HL-60 (cell line): ENCODE results near the gene PACRG.

Experiments used
- DNase-seq, 2 experiments: peaks; one replicate each; pipeline ENCODE4 v3.0.0-alpha.2; 2010 to 2020; ENCODE audit warnings: low read depth in 1 of 2, low spot score in 1 of 2
- H3K27ac ChIP-seq: fragments of 250-450 bp; sonication (Bioruptor Pico); replicated peaks from 2 replicates; pipeline ENCODE4 v1.5.1; 2020; ENCODE audit warnings: mild to moderate bottlenecking, moderate library complexity
- H3K27me3 ChIP-seq: fragments of 250-450 bp; sonication (Bioruptor Pico); 2 replicates; pipeline ENCODE4 v1.5.1; 2021; ENCODE audit warnings: mild to moderate bottlenecking, moderate library complexity; ENCODE audit not compliant: insufficient read depth, poor library complexity, severe bottlenecking
- H3K4me3 ChIP-seq: replicated peaks from 2 replicates; pipeline ENCODE4 v1.5.1; 2011; ENCODE audit warnings: mild to moderate bottlenecking, control low read depth, low read length; ENCODE audit not compliant: insufficient read depth
- GABPA ChIP-seq: IDR thresholded peaks from 2 replicates; pipeline ENCODE4 v1.6.1; 2012; ENCODE audit warnings: low read depth
- POLR2AphosphoS5 ChIP-seq: IDR thresholded peaks from 2 replicates; pipeline ENCODE4 v1.6.1; 2012; ENCODE audit warnings: low read depth
- SPI1 ChIP-seq: IDR thresholded peaks from 2 replicates; pipeline ENCODE4 v1.6.1; 2012; ENCODE audit warnings: low read depth, mild to moderate bottlenecking, borderline replicate concordance
- TF ChIP-seq, protein P1 (sequence below): IDR thresholded peaks from one replicate; pipeline ENCODE4 v1.5.1; 2011; ENCODE audit warnings: low read length, control low read depth, inconsistent platforms; ENCODE audit not compliant: insufficient read depth
- TF ChIP-seq, protein P2 (sequence below): IDR thresholded peaks from 2 replicates; pipeline ENCODE4 v1.6.1; 2012; ENCODE audit warnings: low read depth; ENCODE audit not compliant: insufficient replicate concordance

The PACRG gene

DNA sequence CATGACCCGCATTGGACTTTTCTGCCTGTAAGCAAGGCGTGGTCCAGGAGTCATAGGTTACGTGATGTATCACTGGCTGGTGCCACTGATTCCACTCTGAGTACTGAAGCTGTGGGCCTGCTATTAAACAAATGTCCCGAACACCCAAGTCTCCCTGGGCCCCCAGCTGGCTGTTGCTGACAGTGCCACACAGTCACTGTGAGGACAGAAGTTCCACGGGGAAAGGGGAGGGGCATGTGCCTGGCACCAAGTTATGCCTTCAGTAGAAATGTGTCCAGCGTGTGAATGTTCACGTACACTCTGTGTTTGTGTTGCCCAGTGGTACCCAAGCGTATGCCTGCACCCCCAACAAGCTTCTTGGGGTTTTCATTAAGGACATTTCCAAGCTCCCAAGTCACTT lies 515.3 kb downstream of the PACRG start:
- Histone ChIP-seq H3K27me3 (no peaks in the 10 kb centered on the region), H3K27ac (no peak overlapping the region), H3K4me3 (no peak overlapping the region)
- no peak for TF ChIP-seq POLR2AphosphoS5
- TF ChIP-seq, protein P1, sequence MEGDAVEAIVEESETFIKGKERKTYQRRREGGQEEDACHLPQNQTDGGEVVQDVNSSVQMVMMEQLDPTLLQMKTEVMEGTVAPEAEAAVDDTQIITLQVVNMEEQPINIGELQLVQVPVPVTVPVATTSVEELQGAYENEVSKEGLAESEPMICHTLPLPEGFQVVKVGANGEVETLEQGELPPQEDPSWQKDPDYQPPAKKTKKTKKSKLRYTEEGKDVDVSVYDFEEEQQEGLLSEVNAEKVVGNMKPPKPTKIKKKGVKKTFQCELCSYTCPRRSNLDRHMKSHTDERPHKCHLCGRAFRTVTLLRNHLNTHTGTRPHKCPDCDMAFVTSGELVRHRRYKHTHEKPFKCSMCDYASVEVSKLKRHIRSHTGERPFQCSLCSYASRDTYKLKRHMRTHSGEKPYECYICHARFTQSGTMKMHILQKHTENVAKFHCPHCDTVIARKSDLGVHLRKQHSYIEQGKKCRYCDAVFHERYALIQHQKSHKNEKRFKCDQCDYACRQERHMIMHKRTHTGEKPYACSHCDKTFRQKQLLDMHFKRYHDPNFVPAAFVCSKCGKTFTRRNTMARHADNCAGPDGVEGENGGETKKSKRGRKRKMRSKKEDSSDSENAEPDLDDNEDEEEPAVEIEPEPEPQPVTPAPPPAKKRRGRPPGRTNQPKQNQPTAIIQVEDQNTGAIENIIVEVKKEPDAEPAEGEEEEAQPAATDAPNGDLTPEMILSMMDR: no peak
- no peak for TF ChIP-seq SPI1
- TF ChIP-seq GABPA: no peak
- TF ChIP-seq, protein P2, sequence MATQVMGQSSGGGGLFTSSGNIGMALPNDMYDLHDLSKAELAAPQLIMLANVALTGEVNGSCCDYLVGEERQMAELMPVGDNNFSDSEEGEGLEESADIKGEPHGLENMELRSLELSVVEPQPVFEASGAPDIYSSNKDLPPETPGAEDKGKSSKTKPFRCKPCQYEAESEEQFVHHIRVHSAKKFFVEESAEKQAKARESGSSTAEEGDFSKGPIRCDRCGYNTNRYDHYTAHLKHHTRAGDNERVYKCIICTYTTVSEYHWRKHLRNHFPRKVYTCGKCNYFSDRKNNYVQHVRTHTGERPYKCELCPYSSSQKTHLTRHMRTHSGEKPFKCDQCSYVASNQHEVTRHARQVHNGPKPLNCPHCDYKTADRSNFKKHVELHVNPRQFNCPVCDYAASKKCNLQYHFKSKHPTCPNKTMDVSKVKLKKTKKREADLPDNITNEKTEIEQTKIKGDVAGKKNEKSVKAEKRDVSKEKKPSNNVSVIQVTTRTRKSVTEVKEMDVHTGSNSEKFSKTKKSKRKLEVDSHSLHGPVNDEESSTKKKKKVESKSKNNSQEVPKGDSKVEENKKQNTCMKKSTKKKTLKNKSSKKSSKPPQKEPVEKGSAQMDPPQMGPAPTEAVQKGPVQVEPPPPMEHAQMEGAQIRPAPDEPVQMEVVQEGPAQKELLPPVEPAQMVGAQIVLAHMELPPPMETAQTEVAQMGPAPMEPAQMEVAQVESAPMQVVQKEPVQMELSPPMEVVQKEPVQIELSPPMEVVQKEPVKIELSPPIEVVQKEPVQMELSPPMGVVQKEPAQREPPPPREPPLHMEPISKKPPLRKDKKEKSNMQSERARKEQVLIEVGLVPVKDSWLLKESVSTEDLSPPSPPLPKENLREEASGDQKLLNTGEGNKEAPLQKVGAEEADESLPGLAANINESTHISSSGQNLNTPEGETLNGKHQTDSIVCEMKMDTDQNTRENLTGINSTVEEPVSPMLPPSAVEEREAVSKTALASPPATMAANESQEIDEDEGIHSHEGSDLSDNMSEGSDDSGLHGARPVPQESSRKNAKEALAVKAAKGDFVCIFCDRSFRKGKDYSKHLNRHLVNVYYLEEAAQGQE: no peak
- DNase-seq: no peak

GRCh38 chr6:163243692-163244589 lies 516.2 kb downstream of the PACRG start:
- DNase-seq: no peak
- Histone ChIP-seq H3K4me3 (no peak overlapping the region), H3K27me3 (no peaks in the 10 kb centered on the region), H3K27ac (no peak overlapping the region)
- TF ChIP-seq, protein P2: no peak
- TF ChIP-seq POLR2AphosphoS5: no peak
- TF ChIP-seq SPI1: no peak

- TF ChIP-seq SPI1: no peak
- TF ChIP-seq GABPA: no peak
- TF ChIP-seq, protein P2: no peak
- TF ChIP-seq, protein P1: no peak
- TF ChIP-seq POLR2AphosphoS5: no peak
These were observed 520.3 kb downstream of the PACRG start for GRCh38 chr6:163248051-163248450.

More at GRCh38 chr6:163248051-163248450, 520.3 kb downstream of the PACRG start:
- H3K4me3 ChIP-seq: no peak overlapping the region
- H3K27me3 ChIP-seq: no peaks in the 10 kb centered on the region
- DNase-seq: no peak
- no peak overlapping the region for H3K27ac ChIP-seq
